ENCODE results near the gene PRICKLE2.

The PRICKLE2 gene

DNA sequence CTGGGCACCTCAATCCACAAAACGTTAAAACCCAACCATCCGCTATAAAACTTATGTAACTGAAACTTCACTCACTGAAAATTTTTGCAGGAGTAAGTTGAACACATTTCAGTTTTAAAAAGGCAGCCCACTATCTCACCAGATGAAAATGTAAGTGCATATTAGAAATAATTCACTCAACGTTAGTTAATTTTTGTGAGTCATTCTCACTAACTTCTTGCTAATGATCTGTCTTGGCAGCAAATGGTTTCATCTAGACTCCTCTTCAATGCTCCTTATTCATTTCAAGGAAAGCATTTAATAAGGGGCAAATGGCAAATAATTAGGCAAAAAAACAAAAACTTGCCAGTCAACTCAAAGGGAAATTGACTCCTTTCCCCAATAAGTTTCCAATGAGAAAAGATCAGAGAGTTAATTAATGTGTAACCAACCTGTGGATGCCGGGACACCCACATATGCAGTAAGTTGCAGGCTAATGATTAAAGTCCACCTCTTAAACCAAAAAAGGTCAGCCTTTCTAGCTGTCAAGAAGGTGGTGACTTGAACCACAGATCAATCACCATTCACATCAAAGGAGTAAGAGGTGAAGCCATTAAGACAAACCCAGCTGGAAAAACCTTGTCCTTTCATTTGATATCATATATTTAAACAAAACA, 22.9 kb upstream of the PRICKLE2 start:
- no peak for DNase-seq

DNA sequence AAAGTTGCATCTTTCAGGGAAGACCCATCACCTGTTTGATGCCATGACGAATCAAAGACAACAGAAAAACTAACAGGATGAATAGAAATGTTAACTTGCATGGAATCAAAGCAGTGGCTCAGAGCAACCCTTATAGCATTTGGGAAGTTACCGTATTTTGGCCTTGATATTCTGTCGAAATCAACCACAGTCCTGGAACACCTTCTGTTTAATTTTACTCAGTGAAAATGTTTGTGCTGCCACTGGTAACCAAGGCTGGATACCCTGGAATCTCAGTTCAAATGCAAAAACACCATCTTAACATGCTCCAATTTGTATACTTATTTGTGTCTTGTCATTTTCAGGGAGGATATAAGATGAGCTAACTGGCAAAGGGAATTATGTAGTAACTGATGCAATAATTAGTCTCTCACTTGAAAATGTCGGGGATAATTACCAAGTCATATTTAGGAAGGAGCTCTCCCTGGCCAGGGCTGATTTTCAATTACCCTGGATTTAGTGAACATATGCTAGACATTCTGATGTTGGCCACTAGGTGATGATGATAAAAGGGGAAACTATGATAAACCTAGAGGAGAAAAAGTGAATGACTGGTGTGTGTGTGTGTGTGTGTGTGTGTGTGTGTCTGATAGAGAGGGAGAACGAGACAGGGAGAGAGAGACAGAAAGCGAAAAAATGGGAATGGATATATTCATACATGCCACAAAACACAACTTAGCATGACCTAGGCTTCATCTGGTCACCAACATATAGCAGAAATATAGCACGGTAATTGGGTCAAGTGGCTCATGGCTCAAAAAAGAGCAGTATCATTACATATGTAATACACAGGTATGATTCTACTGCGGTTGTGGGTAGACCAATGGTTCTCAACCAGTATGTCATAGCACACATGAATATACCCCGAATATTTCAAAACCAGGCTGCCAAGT, 19.0 kb upstream of the PRICKLE2 start:
- DNase-seq: no peak

DNA sequence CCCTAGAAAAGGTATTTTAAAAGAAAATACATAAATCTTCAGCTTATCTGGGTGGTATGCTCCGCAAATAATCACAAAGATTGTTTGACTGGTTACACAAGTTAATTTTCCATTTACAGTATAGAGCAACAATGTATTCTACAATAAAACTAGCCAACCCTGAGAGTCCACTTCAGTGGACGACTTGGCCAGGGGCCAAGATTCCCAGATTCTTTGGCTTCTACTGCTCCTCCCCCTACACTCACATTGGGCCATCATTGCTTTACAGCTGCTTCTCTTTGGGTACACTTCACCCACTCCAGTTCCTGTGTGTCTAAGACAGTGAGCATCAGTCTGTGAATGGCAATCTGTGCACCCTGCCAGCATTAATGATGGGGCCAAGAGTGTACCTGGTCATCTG, 17.2 kb upstream of the PRICKLE2 start:
- no peak for DNase-seq

DNA sequence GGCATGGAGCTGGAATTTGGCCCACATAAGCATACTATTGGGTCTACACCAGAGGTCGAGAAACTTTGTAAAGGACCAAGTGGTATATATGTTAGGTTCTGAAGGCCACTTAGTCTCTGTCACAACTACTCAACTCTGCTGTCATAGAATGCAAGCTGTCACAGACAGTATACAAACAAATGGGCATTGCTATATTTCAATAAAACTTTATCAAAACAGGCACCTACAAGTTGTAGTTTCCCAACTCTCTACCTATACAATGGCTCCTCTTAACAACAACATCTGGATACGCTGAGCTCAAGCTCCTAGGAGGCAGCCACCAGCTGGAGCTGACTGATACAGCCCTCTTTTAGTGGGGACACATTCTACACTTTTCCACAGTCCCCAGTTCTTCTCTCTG, 15.7 kb upstream of the PRICKLE2 start:
- DNase-seq: no peak

DNA sequence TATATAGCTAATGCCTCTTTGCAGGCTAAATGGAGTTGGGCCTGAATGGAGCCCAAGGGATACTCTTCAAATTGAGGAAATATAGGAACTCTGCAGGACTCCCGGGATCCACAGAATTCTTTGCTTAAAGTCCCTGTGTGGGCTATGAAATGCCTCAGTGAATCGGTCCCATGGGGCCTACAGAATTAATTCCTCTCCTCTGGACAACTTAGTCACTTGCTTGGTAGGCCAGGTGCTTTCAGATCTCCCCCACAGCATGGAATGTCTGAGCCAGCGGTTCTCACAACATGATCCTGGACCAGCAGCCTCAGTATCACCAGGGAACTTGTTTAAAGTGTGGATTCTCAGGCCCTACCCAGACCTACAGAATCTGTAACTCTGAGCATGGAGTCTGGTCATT, 15.1 kb upstream of the PRICKLE2 start:
- DNase-seq: no peak

DNA sequence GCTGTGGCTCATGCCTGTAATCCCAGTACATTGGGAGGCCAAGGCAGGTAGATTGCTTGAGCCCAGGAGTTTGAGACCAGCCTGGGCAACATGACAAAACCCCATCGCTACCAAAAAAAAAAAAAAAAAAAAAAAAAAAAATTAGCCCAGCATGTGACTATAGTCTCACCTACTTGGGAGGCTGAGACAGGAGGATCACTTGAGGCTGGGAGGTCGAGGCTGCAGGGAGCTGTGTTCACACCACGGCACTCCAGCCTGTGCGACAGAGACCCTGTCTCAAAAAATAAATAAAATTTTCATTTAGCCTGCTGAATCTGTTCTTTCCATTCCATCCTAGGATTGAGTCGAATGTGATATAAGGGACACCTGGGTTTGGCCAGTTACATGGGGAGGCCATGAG, 14.6 kb upstream of the PRICKLE2 start:
- no peak for DNase-seq

DNA sequence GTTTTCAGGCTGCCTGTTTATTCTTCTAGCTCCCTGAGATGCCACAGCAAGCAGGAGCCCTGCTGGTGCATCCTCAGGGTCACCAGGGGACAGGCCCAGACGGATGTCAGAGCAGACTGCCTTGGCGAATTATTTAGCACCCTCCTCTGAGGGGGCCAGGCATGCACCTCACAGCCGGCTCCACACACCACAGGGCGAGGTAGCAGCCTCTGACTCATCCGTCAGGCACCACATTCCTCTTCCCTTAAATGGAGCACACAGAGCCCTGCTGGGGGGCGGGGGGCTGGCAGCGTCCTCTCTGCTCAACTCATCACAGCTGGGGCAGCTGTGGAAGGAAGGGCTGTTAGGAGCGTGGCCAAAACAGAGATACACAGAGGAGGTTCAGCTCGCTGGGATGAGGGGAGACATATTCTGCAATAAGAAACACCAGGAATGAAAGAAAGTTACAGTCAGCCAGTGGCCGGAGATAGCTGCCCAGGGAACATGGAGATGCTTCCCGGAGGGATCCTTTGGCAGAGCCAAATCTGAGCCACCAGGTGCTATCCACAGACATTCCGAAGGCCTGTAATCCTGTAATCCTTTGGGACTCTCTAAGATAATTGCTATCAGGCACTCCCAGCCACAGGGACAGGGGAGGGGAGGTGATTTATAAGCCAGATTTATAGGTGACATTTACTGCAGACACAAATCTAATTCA, 13.9 kb upstream of the PRICKLE2 start:
- no peak for DNase-seq

DNA sequence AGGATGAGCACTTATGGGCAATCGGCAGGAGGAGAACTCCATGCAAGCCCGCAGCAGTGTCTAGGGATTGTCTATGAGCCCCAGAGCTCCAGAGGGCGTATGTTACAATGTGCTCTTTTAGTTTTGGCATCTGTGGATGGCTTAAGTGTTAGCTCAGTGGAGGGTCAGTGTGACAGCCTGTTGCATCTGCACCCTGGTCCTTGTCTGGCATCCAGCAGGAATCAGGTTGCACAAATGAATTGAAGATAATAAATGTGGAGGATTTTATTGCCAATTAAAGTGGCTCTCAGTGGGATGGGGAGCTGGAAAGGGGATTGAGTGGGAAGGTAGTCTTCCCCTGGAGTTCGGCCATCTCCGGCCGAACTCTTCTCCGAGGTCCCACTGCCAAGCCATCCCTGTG, 11.8 kb upstream of the PRICKLE2 start:
- no peak for DNase-seq

DNA sequence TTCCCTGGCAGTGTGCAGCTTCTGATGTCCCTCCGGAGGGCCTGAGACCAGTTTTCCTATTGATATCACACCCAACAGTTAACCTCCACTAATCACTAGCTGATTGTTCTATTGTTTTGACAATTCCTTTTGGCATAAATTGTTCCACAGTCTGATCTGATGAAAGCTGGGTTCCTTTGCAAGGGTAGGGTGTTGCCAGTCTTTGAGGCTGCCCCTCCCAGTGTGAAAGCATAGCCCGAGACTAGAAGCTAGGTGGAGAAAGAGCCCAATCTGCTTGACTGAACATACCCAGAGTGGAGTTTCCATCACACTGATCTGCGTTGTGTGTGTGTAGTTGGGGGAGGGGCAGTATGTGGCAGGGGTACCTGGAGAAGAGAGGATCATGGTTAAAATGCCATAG, 10.3 kb upstream of the PRICKLE2 start:
- no peak for DNase-seq

DNA sequence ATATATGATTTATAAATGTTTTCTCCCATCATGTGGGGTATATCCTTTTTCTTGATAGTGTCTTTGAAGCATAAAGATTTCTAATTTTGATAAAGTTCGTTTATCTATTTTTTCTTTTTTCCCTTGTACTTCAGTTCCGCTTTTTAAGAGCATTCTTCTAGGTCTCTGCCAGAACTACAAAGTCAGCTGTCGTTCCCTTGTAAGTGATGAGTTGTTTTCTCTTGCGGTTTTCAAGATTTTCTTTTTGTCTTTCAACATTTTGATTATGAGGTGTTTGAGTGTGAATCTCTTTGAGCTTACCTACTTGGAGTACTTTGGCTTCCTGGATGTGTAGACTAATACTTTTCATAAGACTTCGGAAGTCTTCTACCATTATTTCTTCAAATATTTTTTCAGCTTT, 9.3 kb upstream of the PRICKLE2 start:
- no peak for DNase-seq

DNA sequence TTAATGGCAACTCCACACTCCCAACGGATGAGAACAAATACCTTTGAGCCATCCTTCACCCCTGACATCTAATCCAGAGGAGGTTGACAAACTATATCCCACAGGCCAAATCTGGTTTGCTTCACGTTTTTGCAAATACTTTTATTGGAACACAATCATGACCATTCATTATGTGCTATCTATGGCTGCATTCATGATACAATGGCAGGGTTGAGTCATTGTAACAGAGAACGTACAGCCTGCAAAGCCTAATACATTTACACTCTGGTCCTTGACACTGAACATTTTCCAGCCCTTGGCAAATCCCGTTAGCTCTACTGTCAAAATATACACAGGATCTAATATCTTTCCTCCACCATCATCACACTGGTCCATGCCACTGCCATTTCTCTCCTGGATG, 7.6 kb upstream of the PRICKLE2 start:
- no peak for DNase-seq

DNA sequence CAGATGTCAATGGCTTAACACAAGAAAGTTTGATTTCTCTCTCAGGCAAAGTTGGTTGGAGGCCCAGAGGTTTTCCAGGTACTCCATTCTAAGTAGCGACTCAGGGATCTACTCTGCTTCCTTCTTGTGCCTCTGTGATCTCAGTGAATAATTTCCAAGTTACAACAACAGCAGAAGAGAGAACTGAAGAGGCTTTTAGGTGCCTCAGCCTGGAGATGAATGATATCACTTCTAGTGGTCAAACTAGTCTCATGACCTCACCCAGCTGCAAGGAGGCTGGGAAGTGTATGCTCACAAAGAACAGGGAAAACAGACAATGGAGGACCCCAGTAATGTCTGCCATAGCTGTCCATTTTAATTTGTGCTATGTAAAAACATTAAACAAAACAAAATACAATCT, 4.6 kb upstream of the PRICKLE2 start:
- DNase-seq: no peak

DNA sequence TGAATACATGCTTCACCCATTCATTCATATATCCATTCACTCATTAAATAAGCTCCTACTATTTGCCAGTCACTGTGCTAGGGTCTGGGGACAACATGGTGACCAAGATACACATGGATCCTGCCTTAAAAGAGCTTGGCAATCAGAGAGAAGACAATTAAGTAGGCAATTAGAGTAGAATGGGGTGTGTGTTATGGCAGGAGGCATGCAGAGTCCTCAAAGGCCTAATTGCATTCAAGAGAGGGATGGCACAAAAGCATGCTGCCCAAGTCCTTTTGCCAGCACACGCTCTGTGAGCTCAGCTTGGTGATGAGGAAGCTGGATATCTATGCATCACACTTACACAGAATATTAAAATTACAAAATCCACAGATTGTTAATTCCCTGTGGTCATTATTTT, 2.8 kb upstream of the PRICKLE2 start:
- DNase-seq: no peak

DNA sequence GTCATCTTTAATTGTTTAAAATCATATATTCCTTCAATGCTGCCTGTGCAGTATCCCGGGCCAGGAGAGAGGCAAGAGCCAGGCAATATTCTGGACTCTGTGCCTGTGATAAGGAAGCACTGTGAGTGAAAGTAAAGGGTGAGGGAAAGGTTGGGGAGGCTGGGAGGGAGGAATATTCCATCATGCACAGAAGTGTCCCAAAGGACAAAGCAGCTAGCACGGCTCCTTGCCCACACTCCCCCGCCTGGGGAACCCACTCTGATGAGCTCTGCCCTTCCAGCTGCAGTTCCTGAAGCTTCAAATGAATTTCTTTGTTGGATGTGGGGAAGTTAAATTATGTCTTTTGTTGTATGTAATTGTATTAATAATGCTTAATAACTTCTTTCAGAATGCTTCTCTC, 1.5 kb upstream of the PRICKLE2 start:
- DNase-seq: no peak

DNA sequence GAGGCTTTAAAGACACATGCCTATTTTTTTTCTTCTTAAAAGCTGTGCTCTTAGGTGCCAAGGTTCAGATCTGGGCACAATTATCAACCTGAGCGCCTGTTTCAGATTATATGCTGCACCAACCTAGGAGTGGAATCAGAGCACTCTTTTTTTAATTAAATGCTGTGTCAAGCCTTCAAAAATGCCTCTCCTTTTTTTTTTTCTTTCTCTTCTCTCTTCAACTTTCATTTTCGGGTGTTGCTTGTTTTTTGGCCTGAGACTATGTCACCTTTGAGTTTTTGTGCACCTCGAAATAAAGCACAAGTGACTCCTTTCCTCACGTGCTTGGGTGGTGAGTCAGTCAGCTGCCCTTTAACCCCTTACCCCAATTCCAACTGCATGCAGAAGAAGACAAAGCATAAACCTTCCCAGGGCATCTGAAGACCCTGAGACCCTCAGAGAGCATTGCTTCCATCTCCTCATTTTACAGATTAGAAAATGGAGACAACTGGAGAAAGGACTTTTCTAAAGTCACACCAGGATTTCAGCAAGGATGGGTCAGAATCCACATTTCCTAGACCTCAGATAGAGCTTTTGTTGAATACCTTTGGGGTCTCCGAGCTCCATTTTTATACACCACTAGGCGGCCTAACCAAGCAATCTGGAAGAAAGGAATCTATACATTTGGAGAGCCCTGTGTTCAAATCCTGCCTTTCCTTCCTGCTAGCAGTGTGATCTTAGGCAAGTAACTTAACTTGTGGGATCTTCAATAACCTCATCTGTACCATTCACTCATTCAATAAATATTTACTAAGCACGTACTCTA, 631 bp upstream of the PRICKLE2 start:
- DNase-seq: no peak

DNA sequence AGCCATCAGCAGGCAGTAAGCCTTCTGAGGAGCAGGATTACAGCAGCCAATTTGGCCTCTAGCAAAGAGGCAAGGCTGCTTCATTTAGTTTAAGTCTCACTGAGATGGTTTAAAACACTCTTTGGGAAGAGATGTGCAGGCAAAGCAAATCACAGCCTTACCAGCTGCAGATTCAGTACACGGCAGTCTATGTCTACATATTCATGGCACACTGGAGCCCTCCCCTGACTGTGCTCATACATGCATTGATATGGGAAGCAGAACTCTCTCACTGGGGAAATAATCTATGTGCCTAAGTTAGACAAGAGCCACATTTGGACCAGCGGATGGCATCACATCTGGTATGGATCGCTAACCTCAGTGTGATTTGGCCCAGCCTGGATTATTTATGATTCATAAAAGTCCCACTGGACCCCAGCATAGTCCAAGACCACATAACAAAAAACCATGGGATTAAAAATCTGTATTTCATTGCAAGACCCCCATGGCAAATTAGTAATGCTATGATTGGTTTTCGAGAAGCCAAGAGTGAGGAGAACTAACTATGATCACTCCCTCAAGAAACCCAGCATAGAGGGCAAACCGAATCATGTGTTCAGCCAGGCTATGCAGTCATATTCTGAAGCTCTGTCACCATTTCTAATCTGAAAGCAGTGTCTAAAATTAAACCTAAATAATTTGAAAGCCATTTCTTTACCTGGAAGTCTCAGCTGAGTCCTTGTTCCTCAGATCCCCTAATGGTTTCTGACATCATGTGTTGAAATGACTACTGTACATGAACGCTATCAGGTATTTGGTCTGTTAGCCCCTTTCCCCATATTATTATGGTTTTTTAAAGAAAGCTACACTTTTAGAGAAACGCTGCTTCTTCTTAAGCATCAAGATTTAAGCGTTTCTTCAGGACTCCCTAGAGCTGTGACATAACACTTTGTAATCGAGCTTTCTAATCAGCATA, 1.2 kb downstream of the PRICKLE2 start:
- no peak for DNase-seq

DNA sequence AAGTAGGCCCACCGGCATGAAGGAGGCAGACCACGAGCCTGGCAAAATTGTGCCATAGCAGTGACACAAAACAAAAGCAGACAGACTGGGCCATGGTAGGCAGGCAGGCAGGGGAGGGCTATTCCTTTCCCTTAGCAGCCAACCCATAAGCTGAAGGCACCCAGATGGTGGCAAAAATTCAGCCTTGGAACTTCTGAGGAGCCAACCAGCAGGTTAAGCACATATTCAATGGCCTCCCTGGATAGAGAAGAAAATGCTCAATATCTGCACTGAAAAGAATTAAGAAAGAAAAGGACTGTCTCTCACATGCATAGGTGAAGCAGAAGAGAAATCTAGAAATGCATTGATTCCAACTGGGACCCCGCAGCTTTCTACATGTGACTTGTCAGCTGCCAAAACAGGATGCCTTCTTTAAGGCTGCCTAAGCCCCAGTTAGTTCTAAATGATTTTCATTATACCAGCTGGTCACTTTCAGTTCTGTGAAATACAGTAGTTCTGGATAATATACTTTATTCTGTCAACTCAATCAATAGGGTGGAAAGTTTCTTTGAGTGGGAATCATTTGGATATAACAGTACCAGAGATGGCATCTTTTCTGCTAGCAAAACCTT, 2.7 kb downstream of the PRICKLE2 start:
- DNase-seq: no peak

DNA sequence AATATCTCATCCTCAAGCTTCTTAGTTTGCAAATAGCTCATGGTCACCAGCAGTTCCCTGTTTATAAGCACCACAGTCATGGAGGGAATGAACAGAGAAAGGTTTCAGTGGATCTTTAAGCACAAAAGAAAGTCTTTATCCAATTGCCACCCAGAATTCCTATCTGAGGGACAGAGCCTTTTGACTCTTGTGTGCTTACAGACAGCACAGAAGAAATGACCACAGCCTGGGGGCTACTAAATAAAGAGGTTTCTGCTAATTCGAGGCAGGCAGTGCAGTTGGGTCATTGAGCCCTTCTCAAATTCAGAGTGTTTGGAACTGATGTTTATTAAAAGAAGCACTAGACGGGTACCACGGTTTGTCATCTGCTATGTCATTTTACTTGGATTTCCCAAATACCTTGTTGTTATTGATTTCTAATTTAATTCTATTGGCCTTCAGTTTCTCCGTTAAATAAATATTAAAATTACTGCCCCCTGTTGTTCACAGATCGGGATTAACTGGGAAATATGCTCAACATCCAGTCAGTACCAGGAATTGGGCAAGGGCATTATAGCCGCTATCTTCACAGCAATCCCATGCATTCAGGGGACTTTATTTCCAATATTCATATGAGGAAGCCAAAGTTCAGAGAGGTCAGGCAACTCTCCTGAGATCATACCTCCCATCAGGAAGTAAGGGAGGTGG, 3.6 kb downstream of the PRICKLE2 start:
- no peak for DNase-seq

DNA sequence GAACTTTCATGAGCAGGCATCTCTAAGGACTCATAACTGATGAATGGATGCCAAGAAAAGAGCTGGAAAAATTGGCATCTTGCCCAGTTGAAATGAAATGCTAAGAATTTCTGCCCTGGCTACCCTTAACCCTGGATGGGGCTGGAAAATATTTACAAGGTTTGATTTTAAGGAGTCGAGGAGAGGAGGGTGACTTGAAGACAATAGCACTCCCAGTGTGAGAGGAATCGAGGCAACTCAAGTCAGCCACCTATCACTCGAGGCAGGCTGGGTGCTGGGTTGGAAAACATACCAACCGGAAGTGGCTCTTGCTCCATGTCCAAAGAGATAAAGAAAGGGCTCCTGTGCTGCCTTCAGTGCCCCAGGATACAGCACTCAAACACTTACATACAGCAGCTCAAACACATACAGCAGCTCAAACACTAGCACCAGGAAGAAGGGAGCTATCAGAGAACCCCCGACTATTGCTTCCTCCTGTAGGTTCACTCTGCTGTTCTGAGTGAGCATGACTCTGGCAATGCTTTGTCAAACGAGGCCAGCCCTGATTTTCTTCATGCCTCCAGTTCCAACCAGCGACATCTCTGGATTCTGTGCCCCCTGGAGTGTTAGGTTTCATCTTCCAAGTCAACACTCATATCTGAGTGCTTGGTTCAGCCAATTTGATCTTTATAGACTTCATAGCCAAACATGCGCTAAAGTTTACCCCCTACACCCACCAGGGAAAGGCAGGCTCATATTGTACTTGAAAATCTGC, 4.9 kb downstream of the PRICKLE2 start:
- DNase-seq: no peak

DNA sequence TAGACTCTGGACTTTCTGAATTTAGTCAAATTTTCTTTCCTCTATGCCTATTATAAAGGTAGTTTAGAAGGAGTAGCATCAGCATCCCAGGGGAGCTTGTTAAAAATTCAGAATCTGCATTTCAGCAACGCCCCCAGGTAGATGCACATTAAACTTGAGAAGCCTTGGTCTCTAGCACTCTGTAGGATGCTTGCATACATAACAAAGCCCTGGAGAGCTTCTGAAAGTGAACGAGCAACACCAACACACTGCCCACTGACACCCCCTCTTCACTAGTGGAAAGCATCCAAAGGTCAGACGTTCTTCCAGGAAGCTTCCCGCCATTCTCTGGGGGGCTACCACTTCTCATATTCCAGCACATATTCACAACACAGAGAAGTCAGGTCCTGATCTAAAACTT, 6.5 kb downstream of the PRICKLE2 start:
- DNase-seq: no peak
